Fibroblast of pulmonary artery (primary cell): ENCODE measurements around the gene ZNRD2.

Experiments used
- DNase-seq: peaks from one replicate; pipeline ENCODE4 v3.0.0-alpha.2; 2010; ENCODE audit warnings: low read depth
- H3K4me3 ChIP-seq: replicated peaks from 2 replicates; pipeline ENCODE4 v1.5.1; 2011; ENCODE audit warnings: low read depth, mild to moderate bottlenecking, control low read depth, low read length, moderate library complexity
- TF ChIP-seq, protein P1 (sequence below): IDR thresholded peaks from 2 replicates; pipeline ENCODE4 v1.5.1; 2011; ENCODE audit warnings: mild to moderate bottlenecking, control low read depth, low read length, inconsistent platforms; ENCODE audit errors: missing control alignments

ZNRD2 gene

DNA sequence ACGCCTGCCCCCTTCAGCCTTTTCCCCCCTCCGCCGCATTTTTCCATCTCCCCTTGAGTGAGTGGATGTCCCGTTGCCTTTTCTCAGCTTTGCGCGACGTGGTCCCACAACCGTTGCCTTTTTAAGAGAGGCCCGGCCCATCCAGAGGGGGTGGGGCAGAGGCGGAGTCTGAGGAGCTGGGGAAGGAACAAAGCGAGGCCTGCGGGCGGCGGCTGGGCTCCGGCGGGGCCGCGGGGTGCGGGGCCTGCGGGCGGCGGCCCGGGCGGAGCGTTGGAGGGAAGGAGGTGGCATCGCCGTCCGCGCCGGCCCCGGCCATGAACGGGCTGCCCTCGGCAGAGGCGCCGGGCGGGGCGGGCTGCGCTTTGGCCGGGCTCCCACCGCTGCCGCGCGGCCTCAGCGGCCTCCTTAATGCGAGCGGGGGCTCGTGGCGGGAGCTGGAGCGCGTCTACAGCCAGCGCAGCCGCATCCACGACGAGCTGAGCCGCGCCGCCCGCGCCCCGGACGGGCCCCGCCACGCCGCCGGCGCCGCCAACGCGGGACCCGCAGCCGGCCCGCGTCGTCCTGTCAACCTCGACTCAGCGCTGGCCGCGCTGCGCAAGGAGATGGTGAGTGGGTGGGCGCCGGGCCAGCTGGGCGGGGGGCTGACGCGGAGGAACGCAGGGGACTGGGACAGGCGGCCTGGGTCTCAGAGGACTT, 2.2 kb downstream of the ZNRD2 start, which contains the start of gene FAM89B:
Gene FAM89B, plus strand, starts transcription at position 183 of the 696 bp plus-strand sequence. Its CDS starts 132 bp downstream, at position 315.
- peak within 1 kb of the TSS; percentile 77 for H3K4me3 ChIP-seq
- TF ChIP-seq, protein P1, sequence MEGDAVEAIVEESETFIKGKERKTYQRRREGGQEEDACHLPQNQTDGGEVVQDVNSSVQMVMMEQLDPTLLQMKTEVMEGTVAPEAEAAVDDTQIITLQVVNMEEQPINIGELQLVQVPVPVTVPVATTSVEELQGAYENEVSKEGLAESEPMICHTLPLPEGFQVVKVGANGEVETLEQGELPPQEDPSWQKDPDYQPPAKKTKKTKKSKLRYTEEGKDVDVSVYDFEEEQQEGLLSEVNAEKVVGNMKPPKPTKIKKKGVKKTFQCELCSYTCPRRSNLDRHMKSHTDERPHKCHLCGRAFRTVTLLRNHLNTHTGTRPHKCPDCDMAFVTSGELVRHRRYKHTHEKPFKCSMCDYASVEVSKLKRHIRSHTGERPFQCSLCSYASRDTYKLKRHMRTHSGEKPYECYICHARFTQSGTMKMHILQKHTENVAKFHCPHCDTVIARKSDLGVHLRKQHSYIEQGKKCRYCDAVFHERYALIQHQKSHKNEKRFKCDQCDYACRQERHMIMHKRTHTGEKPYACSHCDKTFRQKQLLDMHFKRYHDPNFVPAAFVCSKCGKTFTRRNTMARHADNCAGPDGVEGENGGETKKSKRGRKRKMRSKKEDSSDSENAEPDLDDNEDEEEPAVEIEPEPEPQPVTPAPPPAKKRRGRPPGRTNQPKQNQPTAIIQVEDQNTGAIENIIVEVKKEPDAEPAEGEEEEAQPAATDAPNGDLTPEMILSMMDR = no peak
- peak; percentile 86 for DNase-seq

GRCh38 chr11:65573391-65574079, 3.3 kb downstream of the ZNRD2 start:
- TF ChIP-seq, protein P1 = no peak
- H3K4me3 ChIP-seq = peak overlapping the region; percentile 59
- no peak for DNase-seq

GRCh38 chr11:65574109-65574810, 4.0 kb downstream of the ZNRD2 start:
- peak overlapping the region; percentile 65 for H3K4me3 ChIP-seq
- TF ChIP-seq, protein P1 = peak; percentile 39
- DNase-seq = peak; percentile 98

GRCh38 chr11:65574811-65575567, 4.7 kb downstream of the ZNRD2 start:
- DNase-seq = no peak
- H3K4me3 ChIP-seq = peak overlapping the region; percentile 65
- TF ChIP-seq, protein P1 = no peak

- peak; percentile 55 for DNase-seq
- H3K4me3 ChIP-seq = peak within 1 kb of the TSS; percentile 65
- TF ChIP-seq, protein P1 = no peak
Measured at GRCh38 chr11:65575568-65576231, 5.4 kb downstream of the ZNRD2 start, which contains the start of gene EHBP1L1. Gene EHBP1L1, plus strand, starts transcription at chr11:65576053. Its CDS starts 250 bp downstream, at chr11:65576303.
